ENCODE measurements around the gene MOB3A.

GRCh38 chr19:2144190-2144589, 48.1 kb upstream of the MOB3A start:
- no peak for TF ChIP-seq CTCF (IDR thresholded peaks at IDR 0.05; ENCODE audit: borderline replicate concordance, extremely low read depth, low read length, poor library complexity, severe bottlenecking)
- TF ChIP-seq EZH2 (IDR thresholded peaks at IDR 0.05; ENCODE audit: borderline replicate concordance, low read depth, low read length, severe bottlenecking), result no peak

Data from DND-41 (cell line).